ENCODE data around the gene TMEM92. TPM values are rescaled to one million over a fixed set of nuclear protein-coding genes. Genes with fewer than 3 reads are reported as not detected.

TMEM92 gene
- total and polyA plus RNA-seq, 7 donors: 0.01 to 0.07 TPM; not detected in 5

- H3K36me3 ChIP-seq (ENCODE audit: insufficient read depth in 1 of 2, low read depth in 1 of 2): no peaks in the 10 kb centered on the region
- 29 to 43% (median 36%) methylated on average over 10 of the region's 10 CpGs for WGBS, 3 donors
- peak; percentile 62 to 77 (median 75) for ATAC-seq
- H3K27me3 ChIP-seq (ENCODE audit: insufficient read depth in 3 of 3, low read length in 2 of 3): no peaks in the 10 kb centered on the region
- H3K4me1 ChIP-seq: peaks cover 4% of the 10 kb centered on the region
- H3K4me3 ChIP-seq: no peak overlapping the region
- TF ChIP-seq CTCF (IDR thresholded peaks at IDR 0.05): no peak
- intact Hi-C loops (cut with DNase I): no loop called here
- no peaks in the 10 kb centered on the region for H3K9me3 ChIP-seq
- no peak overlapping the region for H3K27ac ChIP-seq
- no peak for DNase-seq
Measured at GRCh38 chr17:50318501-50319285, 44.4 kb downstream of the TMEM92 start.

- ATAC-seq: no peak
- Histone ChIP-seq H3K27me3 (ENCODE audit: insufficient read depth in 3 of 3, low read length in 2 of 3) (no peaks in the 10 kb centered on the region), H3K27ac (no peak overlapping the region), H3K36me3 (ENCODE audit: insufficient read depth in 1 of 2, low read depth in 1 of 2) (no peaks in the 10 kb centered on the region), H3K9me3 (no peaks in the 10 kb centered on the region), H3K4me3 (no peak overlapping the region), H3K4me1 (peaks cover 4% of the 10 kb centered on the region)
- 43 to 60% (median 46%) methylated on average over 12 of the region's 12 CpGs for WGBS, 3 donors
- TF ChIP-seq CTCF (IDR thresholded peaks at IDR 0.05): no peak
- DNase-seq: no peak
- intact Hi-C loops (cut with DNase I): no loop called here
Measured at GRCh38 chr17:50319306-50320004, 45.2 kb downstream of the TMEM92 start.

- 58 to 70% (median 61%) methylated on average over 7 of the region's 7 CpGs for WGBS, 3 donors
- ATAC-seq (no peak), DNase-seq (no peak)
- Histone ChIP-seq H3K9me3 (no peaks in the 10 kb centered on the region), H3K27ac (no peak overlapping the region), H3K36me3 (ENCODE audit: insufficient read depth in 1 of 2, low read depth in 1 of 2) (no peaks in the 10 kb centered on the region), H3K4me3 (no peak overlapping the region), H3K27me3 (ENCODE audit: insufficient read depth in 3 of 3, low read length in 2 of 3) (no peaks in the 10 kb centered on the region), H3K4me1 (peaks cover 4% of the 10 kb centered on the region)
- no peak for TF ChIP-seq CTCF (IDR thresholded peaks at IDR 0.05)
- intact Hi-C loops (cut with DNase I): no loop called here
Measured at GRCh38 chr17:50322271-50322670, 48.0 kb downstream of the TMEM92 start.

- no peak for TF ChIP-seq CTCF (IDR thresholded peaks at IDR 0.05)
- WGBS, 3 donors: 69 to 78% (median 70%) methylated on average over 5 of the region's 5 CpGs
- Histone ChIP-seq H3K4me3 (no peak overlapping the region), H3K4me1 (peaks cover 5% of the 10 kb centered on the region), H3K9me3 (no peaks in the 10 kb centered on the region), H3K36me3 (ENCODE audit: insufficient read depth in 1 of 2, low read depth in 1 of 2) (no peaks in the 10 kb centered on the region), H3K27ac (no peak overlapping the region), H3K27me3 (ENCODE audit: insufficient read depth in 3 of 3, low read length in 2 of 3) (no peaks in the 10 kb centered on the region)
- intact Hi-C loops (cut with DNase I): no loop called here
- no peak for ATAC-seq
- no peak for DNase-seq
Measured at GRCh38 chr17:50323060-50323459, 48.8 kb downstream of the TMEM92 start.
